KOPT-K1 (cell line): Measurements from ENCODE around the gene CWF19L2.
"Not testable (repeated sequence)": the region's sequence is repeated elsewhere in the genome, so short reads cannot be mapped to it uniquely, and the experiment has no call there.

Experiments used
- H3K27ac ChIP-seq: fragments of 200-600 bp; sonication (generic); 2 replicates; pipeline ENCODE4 v1.5.1; 2016; ENCODE audit warnings: antibody characterized with exemption, mild to moderate bottlenecking, low read depth, low read length; ENCODE audit not compliant: poor library complexity, severe bottlenecking
- H3K36me3 ChIP-seq: fragments of 200-600 bp; sonication (generic); 2 replicates; pipeline ENCODE4 v1.5.1; 2017; ENCODE audit warnings: antibody characterized with exemption, mild to moderate bottlenecking, low read length, moderate library complexity; ENCODE audit not compliant: insufficient read depth
- H3K9me3 ChIP-seq: fragments of 200-600 bp; sonication (generic); 2 replicates; pipeline ENCODE4 v1.5.1; 2017; ENCODE audit warnings: antibody characterized with exemption, low read length, mild to moderate bottlenecking; ENCODE audit not compliant: insufficient read depth, poor library complexity, severe bottlenecking

CWF19L2 gene

GRCh38 chr11:107457558-107458271 is at the start of gene CWF19L2:
Gene CWF19L2 (minus strand): TSS chr11:107457825. CDS start chr11:107457816, 9 bp downstream.
- Histone ChIP-seq H3K27ac (peak within 1 kb of the TSS; percentile 79), H3K36me3 (peaks cover 22% of the 10 kb centered on the region), H3K9me3 (no peaks in the 10 kb centered on the region)

GRCh38 chr11:107505647-107506225 is 48.1 kb upstream of the CWF19L2 start:
- peaks cover 10% of the 10 kb centered on the region for H3K9me3 ChIP-seq
- H3K36me3 ChIP-seq = peaks cover 29% of the 10 kb centered on the region
- H3K27ac ChIP-seq = no peak overlapping the region

- Histone ChIP-seq H3K9me3 (peaks cover 10% of the 10 kb centered on the region), H3K27ac (no peak overlapping the region), H3K36me3 (peaks cover 29% of the 10 kb centered on the region)
Measured at GRCh38 chr11:107504981-107505380, 47.4 kb upstream of the CWF19L2 start.

- H3K36me3 ChIP-seq = peaks cover 29% of the 10 kb centered on the region
- H3K27ac ChIP-seq = no peak overlapping the region
- H3K9me3 ChIP-seq = peaks cover 10% of the 10 kb centered on the region
Measured at GRCh38 chr11:107501713-107502112, 44.1 kb upstream of the CWF19L2 start.

GRCh38 chr11:107497371-107497770 is 39.7 kb upstream of the CWF19L2 start:
- H3K36me3 ChIP-seq, H3K27ac ChIP-seq, H3K9me3 ChIP-seq: not testable (repeated sequence)

- H3K9me3 ChIP-seq = no peaks in the 10 kb centered on the region
Measured at GRCh38 chr11:107496011-107496410, 38.4 kb upstream of the CWF19L2 start.

GRCh38 chr11:107494055-107494454 is 36.4 kb upstream of the CWF19L2 start:
- Histone ChIP-seq H3K27ac (no peak overlapping the region), H3K36me3 (no peaks in the 10 kb centered on the region), H3K9me3 (no peaks in the 10 kb centered on the region)

More at GRCh38 chr11:107496011-107496410, 38.4 kb upstream of the CWF19L2 start:
- no peaks in the 10 kb centered on the region for H3K36me3 ChIP-seq
- no peak overlapping the region for H3K27ac ChIP-seq

GRCh38 chr11:107493117-107493516 is 35.5 kb upstream of the CWF19L2 start:
- no peaks in the 10 kb centered on the region for H3K9me3 ChIP-seq
- H3K36me3 ChIP-seq = no peaks in the 10 kb centered on the region
- no peak overlapping the region for H3K27ac ChIP-seq

GRCh38 chr11:107490836-107491235 is 33.2 kb upstream of the CWF19L2 start:
- Histone ChIP-seq H3K27ac (no peak overlapping the region), H3K9me3 (no peaks in the 10 kb centered on the region), H3K36me3 (no peaks in the 10 kb centered on the region)

- H3K27ac ChIP-seq = no peak overlapping the region
- H3K9me3 ChIP-seq = no peaks in the 10 kb centered on the region
- H3K36me3 ChIP-seq = no peaks in the 10 kb centered on the region
Measured at GRCh38 chr11:107482234-107482633, 24.6 kb upstream of the CWF19L2 start.

- no peak overlapping the region for H3K27ac ChIP-seq
- no peaks in the 10 kb centered on the region for H3K36me3 ChIP-seq
- H3K9me3 ChIP-seq = no peaks in the 10 kb centered on the region
Measured at GRCh38 chr11:107478922-107479321, 21.3 kb upstream of the CWF19L2 start.

GRCh38 chr11:107477820-107478219 is 20.2 kb upstream of the CWF19L2 start:
- Histone ChIP-seq H3K36me3 (no peaks in the 10 kb centered on the region), H3K9me3 (no peaks in the 10 kb centered on the region), H3K27ac (no peak overlapping the region)

- Histone ChIP-seq H3K27ac (no peak overlapping the region), H3K9me3 (peaks cover 5% of the 10 kb centered on the region), H3K36me3 (no peaks in the 10 kb centered on the region)
Measured at GRCh38 chr11:107473792-107474191, 16.2 kb upstream of the CWF19L2 start.

GRCh38 chr11:107472966-107473365 is 15.3 kb upstream of the CWF19L2 start:
- no peaks in the 10 kb centered on the region for H3K36me3 ChIP-seq
- peaks cover 5% of the 10 kb centered on the region for H3K9me3 ChIP-seq
- no peak overlapping the region for H3K27ac ChIP-seq

- no peak overlapping the region for H3K27ac ChIP-seq
- H3K9me3 ChIP-seq = peaks cover 5% of the 10 kb centered on the region
- H3K36me3 ChIP-seq = no peaks in the 10 kb centered on the region
Measured at GRCh38 chr11:107468596-107468995, 11.0 kb upstream of the CWF19L2 start.

GRCh38 chr11:107467696-107468095 is 10.1 kb upstream of the CWF19L2 start:
- Histone ChIP-seq H3K36me3 (no peaks in the 10 kb centered on the region), H3K27ac (no peak overlapping the region), H3K9me3 (peaks cover 5% of the 10 kb centered on the region)
